Measurements from ENCODE around the gene B3GLCT. TPM values are rescaled to one million over a fixed set of nuclear protein-coding genes. Genes with fewer than 3 reads are reported as not detected.

B3GLCT gene
- total RNA-seq = 1 to 10 TPM; 4.6 to 4.7 TPM

DNA sequence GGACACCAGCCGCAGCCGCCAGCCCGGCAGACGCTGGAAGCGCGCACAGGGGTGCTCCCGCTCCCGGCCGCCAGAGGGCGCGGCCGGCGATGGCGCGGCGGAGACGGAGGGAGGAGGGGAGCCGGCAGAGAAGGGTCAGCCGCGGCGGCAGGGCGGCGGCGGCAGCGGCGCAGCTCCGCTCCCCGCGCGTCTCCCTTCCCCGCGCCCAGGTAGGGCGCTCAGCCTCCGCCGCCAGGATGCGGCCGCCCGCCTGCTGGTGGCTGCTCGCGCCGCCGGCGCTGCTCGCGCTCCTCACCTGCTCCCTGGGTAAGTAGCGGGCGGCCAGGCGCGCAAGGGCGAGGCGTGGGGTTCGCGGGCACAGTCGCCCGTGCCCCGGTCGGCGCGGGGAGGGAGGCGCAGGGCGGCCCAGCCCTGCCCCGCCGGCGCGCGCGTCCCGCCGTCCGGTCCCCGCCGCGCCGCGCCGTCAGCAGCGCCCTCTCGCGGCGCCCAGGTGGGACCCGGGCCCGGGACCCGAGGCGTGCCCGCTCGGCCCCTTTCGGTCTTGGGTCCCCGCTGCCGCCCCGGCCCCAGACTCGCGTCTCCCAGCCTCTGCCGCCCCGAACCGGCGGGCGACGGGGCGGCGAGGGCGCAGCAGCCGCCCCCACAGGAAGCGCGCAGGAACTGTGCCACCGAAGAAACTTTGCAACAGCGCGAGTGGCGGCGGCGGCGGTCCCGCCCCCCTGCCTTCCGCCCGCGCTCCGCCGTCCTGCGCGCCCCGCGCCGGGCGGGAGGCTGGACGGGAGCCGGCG lies at the start of gene B3GLCT:
Gene B3GLCT (plus strand): TSS at position 127 of the 788 bp plus-strand sequence. CDS start 110 bp downstream, at position 237.
- CTCF ChIA-PET = interaction anchor here (0.6 to 2.6 kb wide), 7 partner anchors 9 to 790 kb away, joined by 3 to 19 read pairs (median 5); partner anchors contain the start of gene HSPH1
- H3K4me1 Mint-ChIP-seq = peaks cover 29% of the 10 kb centered on the region
- POLR2A ChIA-PET = interaction anchor here (0.6 to 1.9 kb wide), 9 partner anchors 11 to 155 kb away, joined by 3 to 13 read pairs (median 3); partner anchors contain the start of gene HSPH1
- H3K27ac Mint-ChIP-seq = peak within 1 kb of the TSS; percentile 72
- H3K36me3 Mint-ChIP-seq (ENCODE audit: low read depth) = no peaks in the 10 kb centered on the region
- DNase-seq = peak; percentile 82
- peak within 1 kb of the TSS; percentile 75 for H3K4me3 Mint-ChIP-seq
- no peaks in the 10 kb centered on the region for H3K9me3 Mint-ChIP-seq
- peaks cover 6% of the 10 kb centered on the region for H3K27me3 Mint-ChIP-seq

DNA sequence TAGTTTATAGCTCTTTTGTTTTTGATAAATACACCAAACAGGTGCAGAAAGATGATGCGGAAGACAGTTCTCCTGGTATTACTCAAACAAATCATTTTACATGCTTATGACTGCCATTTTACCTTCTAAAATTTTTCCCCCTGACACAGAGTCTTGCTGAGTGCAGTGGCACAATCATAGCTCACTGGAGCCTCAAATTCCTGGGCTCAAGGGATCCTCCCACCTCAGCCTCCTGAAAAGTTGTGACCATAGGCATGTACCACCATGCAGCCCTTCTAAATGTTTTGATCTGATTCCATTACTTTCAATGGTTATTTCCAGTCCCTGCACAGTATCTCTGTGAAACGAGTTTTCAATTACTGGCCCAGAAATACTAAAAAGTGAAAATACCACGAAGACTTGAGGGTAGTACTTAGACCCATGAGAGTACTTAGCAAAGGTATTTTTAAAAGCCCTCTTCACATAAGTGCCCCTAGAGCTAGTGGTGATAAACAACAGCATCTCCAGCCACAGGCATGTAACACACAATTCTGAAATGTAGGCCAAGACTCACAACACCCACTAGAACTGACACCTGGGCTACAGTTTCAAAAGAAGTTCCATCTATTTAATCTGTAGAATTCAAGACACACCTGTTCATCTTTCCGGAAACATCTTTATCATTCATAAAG lies 49.3 kb upstream of the B3GLCT start:
- ChIA-PET CTCF (interaction anchor here (1.1 to 2.4 kb wide), 5 partner anchors 9 to 172 kb away, joined by 3 to 9 read pairs (median 7); no protein-coding TSS in a partner anchor), POLR2A (interaction anchor here (3.5 kb wide), 1 partner anchor 10 kb away, joined by 20 read pairs; no protein-coding TSS in a partner anchor)

DNA sequence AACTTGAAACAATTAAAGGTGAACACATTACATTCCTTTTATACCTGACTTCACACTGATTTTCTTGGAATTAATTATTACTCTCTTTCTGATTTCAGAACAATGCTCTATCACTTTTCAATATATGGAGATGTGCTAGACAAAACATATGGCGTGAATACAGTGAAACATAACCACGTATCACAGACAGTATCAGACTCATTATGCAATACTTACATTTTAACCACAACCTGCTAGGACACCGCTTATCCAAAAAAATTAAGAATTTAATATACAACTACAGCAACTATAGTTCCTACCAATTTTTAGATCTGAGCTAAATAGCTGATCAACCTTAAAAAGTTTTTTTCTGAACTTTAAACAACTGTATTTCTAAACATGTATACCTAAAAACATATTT lies 47.9 kb upstream of the B3GLCT start:
- POLR2A ChIA-PET = interaction anchor here (0.8 to 3.5 kb wide), 2 partner anchors 8 to 10 kb away, joined by 3 to 20 read pairs; no protein-coding TSS in a partner anchor
- Mint-ChIP-seq H3K9me3 (no peaks in the 10 kb centered on the region), H3K4me1 (peaks cover 22% of the 10 kb centered on the region), H3K27ac (no peak overlapping the region), H3K36me3 (ENCODE audit: low read depth) (peaks cover 75% of the 10 kb centered on the region), H3K4me3 (no peak overlapping the region), H3K27me3 (no peaks in the 10 kb centered on the region)
- CTCF ChIA-PET = interaction anchor here (1.9 to 2.4 kb wide), 2 partner anchors 9 to 173 kb away, joined by 7 read pairs; no protein-coding TSS in a partner anchor
- DNase-seq = no peak

More for the DNA sequence above, 49.3 kb upstream of the B3GLCT start:
- Mint-ChIP-seq H3K27ac (peak overlapping the region; percentile 37), H3K4me1 (peaks cover 22% of the 10 kb centered on the region), H3K4me3 (no peak overlapping the region), H3K27me3 (no peaks in the 10 kb centered on the region), H3K9me3 (no peaks in the 10 kb centered on the region), H3K36me3 (ENCODE audit: low read depth) (peaks cover 78% of the 10 kb centered on the region)
- DNase-seq = no peak

DNA sequence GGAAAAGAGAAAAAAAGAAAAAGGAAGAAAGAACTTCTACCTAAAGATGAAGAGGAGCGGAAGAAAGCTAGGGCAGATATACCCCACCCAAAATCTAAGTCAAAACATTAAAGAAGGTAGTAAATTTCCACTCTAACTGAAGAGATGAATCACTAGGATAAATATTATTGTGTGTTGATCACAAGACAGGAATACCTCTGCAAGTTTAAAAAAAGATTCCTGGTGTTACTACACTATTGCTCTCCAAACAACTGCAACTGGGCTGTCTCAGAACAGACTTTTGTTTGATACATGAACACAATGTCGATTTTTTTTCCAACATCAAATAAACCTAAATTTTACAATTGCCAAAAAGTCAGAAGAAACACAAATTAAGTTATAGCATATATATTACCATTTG lies 44.8 kb upstream of the B3GLCT start:
- ChIA-PET POLR2A (no interaction called here), CTCF (no interaction called here)
- Mint-ChIP-seq H3K4me1 (peaks cover 46% of the 10 kb centered on the region), H3K9me3 (no peaks in the 10 kb centered on the region), H3K36me3 (ENCODE audit: low read depth) (peaks cover 66% of the 10 kb centered on the region), H3K27me3 (no peaks in the 10 kb centered on the region), H3K27ac (no peak overlapping the region), H3K4me3 (no peak overlapping the region)
- DNase-seq = no peak

DNA sequence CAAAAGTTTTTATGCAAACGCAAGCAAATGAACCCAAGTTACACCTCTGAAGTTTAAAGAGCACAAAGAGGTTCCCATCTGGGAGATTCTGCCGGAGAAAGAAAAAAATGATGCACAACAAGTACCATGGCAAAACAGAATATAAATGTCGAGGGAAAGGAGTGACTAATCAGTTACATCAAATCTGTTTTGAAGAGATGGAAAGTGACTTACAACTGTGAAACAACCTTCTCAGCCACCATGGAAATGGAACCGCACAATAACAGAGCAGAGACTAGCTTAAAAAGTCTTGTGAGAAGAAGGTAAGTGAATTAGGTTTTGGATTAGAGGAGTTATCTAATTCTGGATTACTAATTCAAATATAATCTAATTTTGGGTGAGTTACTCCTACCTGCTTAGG lies 40.5 kb upstream of the B3GLCT start:
- no peaks in the 10 kb centered on the region for H3K9me3 Mint-ChIP-seq
- H3K27ac Mint-ChIP-seq = peak overlapping the region; percentile 61
- H3K27me3 Mint-ChIP-seq = no peaks in the 10 kb centered on the region
- peaks cover 53% of the 10 kb centered on the region for H3K4me1 Mint-ChIP-seq
- H3K4me3 Mint-ChIP-seq = peak overlapping the region; percentile 94
- peaks cover 42% of the 10 kb centered on the region for H3K36me3 Mint-ChIP-seq (ENCODE audit: low read depth)
- ChIA-PET POLR2A (interaction anchor here (1.3 to 2.7 kb wide), 7 partner anchors 8 to 543 kb away, joined by 3 to 20 read pairs (median 4); no protein-coding TSS in a partner anchor), CTCF (interaction anchor here (0.9 to 5.2 kb wide), 5 partner anchors 9 to 115 kb away, joined by 3 to 19 read pairs (median 4); partner anchors contain the start of gene B3GLCT)
- DNase-seq = no peak

DNA sequence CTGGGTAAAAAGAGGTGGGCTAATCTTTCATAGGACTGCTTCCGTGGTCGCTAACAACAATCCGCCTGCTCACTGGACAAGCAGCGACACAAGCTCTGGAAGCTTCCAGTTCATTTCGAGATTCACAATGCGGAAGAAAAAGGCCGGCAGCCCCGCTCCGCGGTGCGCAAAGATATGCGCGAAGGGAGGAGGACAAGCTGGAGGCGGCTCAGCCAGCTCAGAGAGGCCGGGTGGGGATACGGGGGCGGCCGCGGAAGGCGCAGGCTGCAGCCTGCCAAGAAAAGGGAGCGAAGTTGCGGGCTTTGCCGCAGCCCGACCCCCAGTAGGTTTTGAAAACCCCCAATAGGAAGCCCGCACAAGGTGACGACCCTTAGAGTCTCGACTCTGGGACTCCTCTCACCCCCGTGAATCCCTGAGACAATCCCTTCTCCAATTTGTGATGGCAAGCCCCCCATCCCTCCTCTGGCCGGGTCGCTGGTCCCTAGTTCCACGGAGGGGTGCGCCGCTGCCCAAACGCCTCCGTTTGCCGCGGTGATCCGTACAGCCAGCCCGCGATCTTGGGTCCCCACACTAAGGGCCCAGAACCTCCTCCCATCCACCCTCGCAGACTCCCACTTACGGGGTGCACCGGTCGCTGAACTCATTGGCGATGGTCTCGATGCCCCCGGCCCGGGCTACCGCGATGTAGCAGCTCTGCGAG lies 38.8 kb upstream of the B3GLCT start:
- H3K4me1 Mint-ChIP-seq = peaks cover 48% of the 10 kb centered on the region
- peaks cover 29% of the 10 kb centered on the region for H3K36me3 Mint-ChIP-seq (ENCODE audit: low read depth)

DNA sequence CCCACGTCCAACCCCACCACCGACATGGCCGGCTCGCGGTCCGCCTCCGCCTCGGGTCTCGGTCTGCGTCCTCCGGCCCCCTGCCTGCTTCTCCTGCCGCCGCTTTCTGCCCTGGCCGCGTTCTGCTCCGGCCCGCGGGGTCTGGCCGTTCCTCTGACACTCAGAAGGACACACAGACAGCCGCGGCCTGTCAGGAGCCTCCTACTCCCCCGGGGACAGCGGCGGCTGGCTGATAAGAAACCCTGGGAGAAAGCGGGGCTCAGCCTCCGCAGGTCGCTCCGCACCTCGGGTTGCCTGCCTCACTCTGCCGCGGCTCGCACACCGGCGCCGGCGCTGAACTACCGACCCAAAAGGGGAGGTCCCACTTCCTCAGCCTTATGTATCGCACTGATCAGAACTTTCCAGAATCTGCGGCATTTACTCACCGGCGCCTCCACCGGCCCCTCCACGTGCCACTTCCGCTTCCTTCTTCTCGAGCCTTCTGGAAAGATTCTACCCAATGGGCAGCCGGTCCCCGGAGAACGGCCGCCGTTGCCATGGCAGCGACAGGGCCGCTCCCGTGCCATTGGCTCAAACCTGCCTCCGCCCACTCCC lies 38.1 kb upstream of the B3GLCT start, which contains the start of gene HSPH1:
Gene HSPH1 (minus strand): TSS at position 348 of the 594 bp plus-strand sequence. CDS start 322 bp downstream, at position 26.
- no peaks in the 10 kb centered on the region for H3K9me3 Mint-ChIP-seq
- no peaks in the 10 kb centered on the region for H3K27me3 Mint-ChIP-seq
- H3K4me1 Mint-ChIP-seq = peaks cover 46% of the 10 kb centered on the region
- ChIA-PET CTCF (interaction anchor here (1.8 to 5.2 kb wide), 2 partner anchors 38 to 183 kb away, joined by 7 to 19 read pairs; partner anchors contain the start of gene B3GLCT), POLR2A (interaction anchor here (0.8 to 2.7 kb wide), 7 partner anchors 8 to 545 kb away, joined by 4 to 20 read pairs (median 8); no protein-coding TSS in a partner anchor)
- H3K4me3 Mint-ChIP-seq = peak within 1 kb of the TSS; percentile 94
- peaks cover 27% of the 10 kb centered on the region for H3K36me3 Mint-ChIP-seq (ENCODE audit: low read depth)
- H3K27ac Mint-ChIP-seq = peak within 1 kb of the TSS; percentile 96
- DNase-seq = peak; percentile 99

More for the DNA sequence above, 38.8 kb upstream of the B3GLCT start:
- POLR2A ChIA-PET = interaction anchor here (1.1 to 2.7 kb wide), 8 partner anchors 9 to 787 kb away, joined by 3 to 20 read pairs (median 10); partner anchors contain the start of gene B3GLCT
- Mint-ChIP-seq H3K9me3 (no peaks in the 10 kb centered on the region), H3K4me3 (peak overlapping the region; percentile 94), H3K27ac (peak overlapping the region; percentile 96), H3K27me3 (no peaks in the 10 kb centered on the region)
- peak; percentile 78 for DNase-seq
- CTCF ChIA-PET = interaction anchor here (0.8 to 5.2 kb wide), 7 partner anchors 10 to 182 kb away, joined by 3 to 19 read pairs (median 7); partner anchors contain the start of gene B3GLCT

DNA sequence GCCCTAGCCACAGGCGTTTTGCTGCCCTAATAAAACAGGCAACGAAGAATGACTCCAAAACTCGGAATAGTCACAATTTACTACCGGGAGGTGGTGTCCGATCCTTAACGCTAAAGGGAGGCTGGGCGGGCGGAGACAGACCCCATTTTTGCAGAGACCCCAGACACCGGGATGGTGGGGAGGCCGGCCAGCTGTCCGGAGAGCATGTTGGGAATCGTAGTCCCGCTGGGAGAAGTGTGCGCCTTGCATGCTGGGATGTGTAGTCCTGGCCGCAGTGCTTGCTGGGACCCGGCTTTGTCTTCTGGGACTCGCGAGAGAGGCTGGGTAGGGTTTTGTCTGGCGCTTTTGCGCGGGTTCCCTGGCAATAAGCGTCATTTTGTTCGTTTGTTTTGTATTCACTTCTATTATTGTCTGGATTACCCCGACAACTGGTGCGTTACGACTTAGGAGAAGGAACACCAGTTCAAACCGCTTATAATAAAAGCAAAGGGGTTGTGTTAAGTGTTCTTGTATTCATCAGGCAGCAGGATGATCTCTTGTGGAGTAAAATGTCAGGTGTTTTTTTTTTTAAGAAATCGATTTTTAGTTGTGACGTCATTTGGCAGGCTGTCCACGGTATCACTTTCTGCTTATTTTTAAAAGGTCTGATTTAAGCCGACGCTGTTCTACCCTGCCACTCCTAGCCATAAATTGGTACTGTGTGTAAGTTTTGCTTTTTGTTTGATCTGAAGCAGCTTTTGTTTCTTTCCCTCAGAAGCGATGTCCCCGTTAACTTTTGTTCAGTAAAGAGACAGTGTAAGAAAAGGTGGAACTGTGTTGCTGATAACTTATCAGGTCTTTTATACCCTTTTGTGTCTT lies 37.4 kb upstream of the B3GLCT start:
- peak; percentile 97 for DNase-seq
- CTCF ChIA-PET = interaction anchor here (0.7 to 5.2 kb wide), 2 partner anchors 38 to 72 kb away, joined by 3 to 19 read pairs; partner anchors contain the start of gene B3GLCT

DNA sequence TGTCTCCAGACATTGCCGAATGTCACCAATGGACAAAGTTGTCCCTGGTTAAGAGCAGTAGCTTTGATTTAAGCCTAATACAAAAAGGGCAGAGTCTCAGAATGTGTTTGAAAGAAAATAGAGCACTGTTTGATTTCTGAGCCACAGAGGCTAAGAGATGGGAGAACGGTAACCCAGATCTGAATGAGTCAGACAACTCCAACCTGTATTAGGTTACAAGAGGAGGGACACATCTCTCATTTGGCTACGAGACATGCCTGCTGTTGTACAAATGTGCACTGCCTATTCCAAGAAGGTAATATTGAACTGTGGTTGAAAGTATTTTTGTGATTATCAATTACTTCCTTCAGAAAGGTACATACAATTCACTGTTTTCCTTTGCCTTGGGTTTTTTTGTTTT lies 33.2 kb upstream of the B3GLCT start:
- Mint-ChIP-seq H3K36me3 (ENCODE audit: low read depth) (peaks cover 4% of the 10 kb centered on the region), H3K4me3 (no peak overlapping the region), H3K27me3 (no peaks in the 10 kb centered on the region), H3K27ac (no peak overlapping the region), H3K9me3 (no peaks in the 10 kb centered on the region), H3K4me1 (peaks cover 37% of the 10 kb centered on the region)
- no peak for DNase-seq
- POLR2A ChIA-PET = interaction anchor here (0.7 kb wide), 1 partner anchor 379 kb away, joined by 3 read pairs; no protein-coding TSS in a partner anchor
- CTCF ChIA-PET = no interaction called here

More for the DNA sequence above, 37.4 kb upstream of the B3GLCT start:
- Mint-ChIP-seq H3K4me1 (peaks cover 42% of the 10 kb centered on the region), H3K27me3 (no peaks in the 10 kb centered on the region), H3K27ac (peak overlapping the region; percentile 96), H3K36me3 (ENCODE audit: low read depth) (peaks cover 21% of the 10 kb centered on the region), H3K9me3 (no peaks in the 10 kb centered on the region), H3K4me3 (peak overlapping the region; percentile 94)
- POLR2A ChIA-PET = interaction anchor here (0.8 to 2.5 kb wide), 4 partner anchors 9 to 118 kb away, joined by 4 to 15 read pairs (median 6); no protein-coding TSS in a partner anchor

DNA sequence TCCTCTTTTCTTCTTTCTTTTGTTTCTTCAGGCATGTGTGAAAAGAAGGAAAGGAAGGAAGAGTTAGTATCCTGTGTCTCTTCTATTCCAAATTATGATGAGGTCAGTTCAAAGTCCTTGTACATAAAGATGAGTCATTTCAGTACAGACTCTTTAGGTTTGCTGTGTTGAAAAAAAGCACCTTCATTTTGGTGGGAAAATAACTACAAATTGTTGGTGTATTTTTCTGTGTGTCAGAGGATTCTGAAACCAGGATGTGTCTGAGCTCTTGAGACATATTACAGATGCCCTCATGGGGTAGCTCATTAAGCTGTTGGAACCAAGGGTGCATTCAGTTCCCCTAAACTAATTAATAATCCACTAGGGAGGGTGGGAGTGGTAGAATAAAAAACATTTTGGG lies 32.3 kb upstream of the B3GLCT start:
- Mint-ChIP-seq H3K36me3 (ENCODE audit: low read depth) (no peaks in the 10 kb centered on the region), H3K9me3 (no peaks in the 10 kb centered on the region), H3K4me3 (no peak overlapping the region), H3K27ac (no peak overlapping the region), H3K27me3 (peaks cover 2% of the 10 kb centered on the region), H3K4me1 (peaks cover 37% of the 10 kb centered on the region)
- ChIA-PET POLR2A (interaction anchor here (0.7 kb wide), 1 partner anchor 380 kb away, joined by 3 read pairs; no protein-coding TSS in a partner anchor), CTCF (interaction anchor here (1.0 kb wide), 1 partner anchor 32 kb away, joined by 5 read pairs; the partner anchor contains the start of gene B3GLCT)
- no peak for DNase-seq

DNA sequence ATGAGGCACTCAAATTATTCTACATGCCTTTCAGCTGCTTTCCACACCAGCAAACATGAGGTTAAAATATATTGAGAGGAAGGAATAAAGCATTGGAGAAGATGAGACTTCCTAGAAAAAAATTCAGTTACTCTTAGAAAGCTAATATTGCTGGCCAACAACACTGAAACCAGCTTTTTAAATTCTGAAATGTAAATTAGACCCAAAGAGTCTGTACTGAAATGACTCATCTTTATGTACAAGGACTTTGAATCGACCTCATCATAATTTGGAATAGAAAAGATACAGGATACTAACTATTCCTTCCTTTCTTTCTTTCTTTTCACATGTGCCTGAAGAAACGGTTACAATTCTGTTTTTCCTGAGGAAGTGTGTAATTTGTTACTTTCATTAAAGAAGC lies 31.6 kb upstream of the B3GLCT start:
- ChIA-PET POLR2A (no interaction called here), CTCF (interaction anchor here (1.0 kb wide), 1 partner anchor 31 kb away, joined by 5 read pairs; the partner anchor contains the start of gene B3GLCT)
- Mint-ChIP-seq H3K4me3 (no peak overlapping the region), H3K9me3 (no peaks in the 10 kb centered on the region), H3K27me3 (peaks cover 5% of the 10 kb centered on the region), H3K36me3 (ENCODE audit: low read depth) (no peaks in the 10 kb centered on the region), H3K4me1 (peaks cover 32% of the 10 kb centered on the region), H3K27ac (no peak overlapping the region)
- DNase-seq = no peak

All from activated CD4-positive, alpha-beta memory T cell treated with anti-CD3 and anti-CD28 coated beads, Interleukin-2, amount 10 ng/mL, durations not matched to agents 7 days and 5 days (primary cell).